Esophagus squamous epithelium (tissue), 4 donors: Measurements from ENCODE around the gene TOMM40L.

Source experiments
- CTCF ChIP-seq, 6 experiments: fragments of 450-650 bp in 4 of 6; fragments of 200-600 bp in 2 of 6; sonication (generic) in 2 of 6; IDR thresholded peaks; one replicate each; pipeline ENCODE4 v1.5.1; 2016 to 2019; ENCODE audit warnings: antibody characterized with exemption in 6 of 6, mild to moderate bottlenecking in 4 of 6, moderate library complexity in 4 of 6
- POLR2A ChIP-seq, 4 donors: fragments of 450-650 bp; IDR thresholded peaks; one replicate each; pipeline ENCODE4 v1.6.1; 2017; ENCODE audit warnings: antibody characterized with exemption in 4 of 4, mild to moderate bottlenecking in 4 of 4, moderate library complexity in 3 of 4

- no peak for TF ChIP-seq CTCF (IDR thresholded peaks at IDR 0.05)
- no peak for TF ChIP-seq POLR2A (IDR thresholded peaks at IDR 0.05)
These were observed 25.0 kb downstream of the TOMM40L start for GRCh38 chr1:161250829-161251228.
